Measurements from ENCODE around the gene DISP1. TPM values are rescaled to one million over a fixed set of nuclear protein-coding genes. Genes with fewer than 3 reads are reported as not detected.

DISP1 gene
- total RNA-seq, 1 donor from 2014 or later, result 2.3 TPM

- DNase-seq (ENCODE audit: low read depth), result peak; percentile 56
- TF ChIP-seq CTCF (conservative IDR thresholded peaks at IDR 0.05; ENCODE audit: low read depth, low read length), result no peak
- no peak overlapping the region for H3K4me3 ChIP-seq (ENCODE audit: low read depth, low read length)
These were observed 37.4 kb upstream of the DISP1 start for GRCh38 chr1:222777463-222777862.

- no peak overlapping the region for H3K4me3 ChIP-seq (ENCODE audit: low read depth, low read length)
- TF ChIP-seq CTCF (conservative IDR thresholded peaks at IDR 0.05; ENCODE audit: low read depth, low read length), result no peak
- DNase-seq (ENCODE audit: low read depth), result peak; percentile 61
These were observed 36.9 kb upstream of the DISP1 start for GRCh38 chr1:222777977-222778376.

- TF ChIP-seq CTCF (conservative IDR thresholded peaks at IDR 0.05; ENCODE audit: low read depth, low read length), result no peak
- no peak for DNase-seq (ENCODE audit: low read depth)
- H3K4me3 ChIP-seq (ENCODE audit: low read depth, low read length), result no peak overlapping the region
These were observed 33.6 kb upstream of the DISP1 start for GRCh38 chr1:222781251-222781650.

GRCh38 chr1:222783051-222783450 is 31.8 kb upstream of the DISP1 start:
- H3K4me3 ChIP-seq (ENCODE audit: low read depth, low read length), result no peak overlapping the region
- no peak for DNase-seq (ENCODE audit: low read depth)
- TF ChIP-seq CTCF (conservative IDR thresholded peaks at IDR 0.05; ENCODE audit: low read depth, low read length), result no peak

- no peak overlapping the region for H3K4me3 ChIP-seq (ENCODE audit: low read depth, low read length)
- DNase-seq (ENCODE audit: low read depth), result no peak
- no peak for TF ChIP-seq CTCF (conservative IDR thresholded peaks at IDR 0.05; ENCODE audit: low read depth, low read length)
These were observed 30.5 kb upstream of the DISP1 start for GRCh38 chr1:222784371-222784770.

GRCh38 chr1:222784916-222785315 is 29.9 kb upstream of the DISP1 start:
- no peak for DNase-seq (ENCODE audit: low read depth)
- TF ChIP-seq CTCF (conservative IDR thresholded peaks at IDR 0.05; ENCODE audit: low read depth, low read length), result no peak

GRCh38 chr1:222785529-222785928 is 29.3 kb upstream of the DISP1 start:
- no peak overlapping the region for H3K4me3 ChIP-seq (ENCODE audit: low read depth, low read length)
- TF ChIP-seq CTCF (conservative IDR thresholded peaks at IDR 0.05; ENCODE audit: low read depth, low read length), result no peak
- DNase-seq (ENCODE audit: low read depth), result no peak

More at GRCh38 chr1:222784916-222785315, 29.9 kb upstream of the DISP1 start:
- H3K4me3 ChIP-seq (ENCODE audit: low read depth, low read length), result no peak overlapping the region

Measured in epithelial cell of proximal tubule (primary cell).